ENCODE measurements around the gene OR5H15. TPM values are rescaled to one million over a fixed set of nuclear protein-coding genes. Genes with fewer than 3 reads are reported as not detected.

Gene OR5H15
- polyA plus RNA-seq, 1 donor from 2014 or later = not detected

- H4K20me1 ChIP-seq (ENCODE audit: insufficient read depth) = no peaks in the 10 kb centered on the region
- H3K36me3 ChIP-seq (ENCODE audit: insufficient read depth, low read length) = no peaks in the 10 kb centered on the region
- H3K27ac ChIP-seq (ENCODE audit: low read length) = no peak overlapping the region
- no peak overlapping the region for H3K9ac ChIP-seq (ENCODE audit: low read length)
- no peak overlapping the region for H3K4me2 ChIP-seq (ENCODE audit: low read length)
- no peaks in the 10 kb centered on the region for H3F3A ChIP-seq (ENCODE audit: insufficient read depth, low read length, poor library complexity, severe bottlenecking)
- no peaks in the 10 kb centered on the region for H3K27me3 ChIP-seq (ENCODE audit: insufficient read depth, low read depth, low read length)
- H3K79me2 ChIP-seq (replicated peaks; ENCODE audit: insufficient read depth, low read length) = no peaks in the 10 kb centered on the region
- H2AFZ ChIP-seq (ENCODE audit: low read depth, low read length) = no peak overlapping the region
- TF ChIP-seq MXI1 (conservative IDR thresholded peaks at IDR 0.05; ENCODE audit: poor library complexity, severe bottlenecking) (no peak), TAF1 (IDR thresholded peaks at IDR 0.05; ENCODE audit: low read depth) (no peak), SMC3 (conservative IDR thresholded peaks at IDR 0.05; ENCODE audit: poor library complexity) (no peak), POLR2AphosphoS5 (IDR thresholded peaks at IDR 0.05) (no peak)
- TF ChIP-seq, protein P1, sequence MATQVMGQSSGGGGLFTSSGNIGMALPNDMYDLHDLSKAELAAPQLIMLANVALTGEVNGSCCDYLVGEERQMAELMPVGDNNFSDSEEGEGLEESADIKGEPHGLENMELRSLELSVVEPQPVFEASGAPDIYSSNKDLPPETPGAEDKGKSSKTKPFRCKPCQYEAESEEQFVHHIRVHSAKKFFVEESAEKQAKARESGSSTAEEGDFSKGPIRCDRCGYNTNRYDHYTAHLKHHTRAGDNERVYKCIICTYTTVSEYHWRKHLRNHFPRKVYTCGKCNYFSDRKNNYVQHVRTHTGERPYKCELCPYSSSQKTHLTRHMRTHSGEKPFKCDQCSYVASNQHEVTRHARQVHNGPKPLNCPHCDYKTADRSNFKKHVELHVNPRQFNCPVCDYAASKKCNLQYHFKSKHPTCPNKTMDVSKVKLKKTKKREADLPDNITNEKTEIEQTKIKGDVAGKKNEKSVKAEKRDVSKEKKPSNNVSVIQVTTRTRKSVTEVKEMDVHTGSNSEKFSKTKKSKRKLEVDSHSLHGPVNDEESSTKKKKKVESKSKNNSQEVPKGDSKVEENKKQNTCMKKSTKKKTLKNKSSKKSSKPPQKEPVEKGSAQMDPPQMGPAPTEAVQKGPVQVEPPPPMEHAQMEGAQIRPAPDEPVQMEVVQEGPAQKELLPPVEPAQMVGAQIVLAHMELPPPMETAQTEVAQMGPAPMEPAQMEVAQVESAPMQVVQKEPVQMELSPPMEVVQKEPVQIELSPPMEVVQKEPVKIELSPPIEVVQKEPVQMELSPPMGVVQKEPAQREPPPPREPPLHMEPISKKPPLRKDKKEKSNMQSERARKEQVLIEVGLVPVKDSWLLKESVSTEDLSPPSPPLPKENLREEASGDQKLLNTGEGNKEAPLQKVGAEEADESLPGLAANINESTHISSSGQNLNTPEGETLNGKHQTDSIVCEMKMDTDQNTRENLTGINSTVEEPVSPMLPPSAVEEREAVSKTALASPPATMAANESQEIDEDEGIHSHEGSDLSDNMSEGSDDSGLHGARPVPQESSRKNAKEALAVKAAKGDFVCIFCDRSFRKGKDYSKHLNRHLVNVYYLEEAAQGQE (IDR thresholded peaks at IDR 0.05; ENCODE audit: borderline replicate concordance) = no peak
- no peaks in the 10 kb centered on the region for H3K9me3 ChIP-seq (ENCODE audit: low read length)
- H3K4me3 ChIP-seq (ENCODE audit: low read length) = no peak overlapping the region
- no peaks in the 10 kb centered on the region for H3K9me2 ChIP-seq (ENCODE audit: insufficient read depth, low read length)
These were observed 6.1 kb downstream of the OR5H15 start for GRCh38 chr3:98172621-98173020.

GRCh38 chr3:98180319-98180890 is 13.9 kb downstream of the OR5H15 start:
- H3K27me3 ChIP-seq (ENCODE audit: insufficient read depth, low read depth, low read length) = no peaks in the 10 kb centered on the region
- H4K20me1 ChIP-seq (ENCODE audit: insufficient read depth) = no peaks in the 10 kb centered on the region
- H3K9me2 ChIP-seq (ENCODE audit: insufficient read depth, low read length) = no peaks in the 10 kb centered on the region
- H3K4me2 ChIP-seq (ENCODE audit: low read length) = no peak overlapping the region
- H3K4me3 ChIP-seq (ENCODE audit: low read length) = no peak overlapping the region
- H3K27ac ChIP-seq (ENCODE audit: low read length) = no peak overlapping the region
- TF ChIP-seq SMC3 (conservative IDR thresholded peaks at IDR 0.05; ENCODE audit: poor library complexity) (no peak), MXI1 (conservative IDR thresholded peaks at IDR 0.05; ENCODE audit: poor library complexity, severe bottlenecking) (no peak), EP300 (conservative IDR thresholded peaks at IDR 0.05; ENCODE audit: poor library complexity, severe bottlenecking) (no peak), CTCF (IDR thresholded peaks at IDR 0.05; ENCODE audit: poor library complexity, severe bottlenecking) (no peak), EZH2 (IDR thresholded peaks at IDR 0.05; ENCODE audit: borderline replicate concordance, insufficient read depth, low read length, poor library complexity, severe bottlenecking) (no peak), TAF1 (IDR thresholded peaks at IDR 0.05; ENCODE audit: low read depth) (no peak), POLR2AphosphoS5 (IDR thresholded peaks at IDR 0.05) (no peak), RAD21 (conservative IDR thresholded peaks at IDR 0.05) (no peak)
- TF ChIP-seq, protein P1 (IDR thresholded peaks at IDR 0.05; ENCODE audit: borderline replicate concordance) = no peak
- H2AFZ ChIP-seq (ENCODE audit: low read depth, low read length) = no peak overlapping the region
- no peaks in the 10 kb centered on the region for H3K36me3 ChIP-seq (ENCODE audit: insufficient read depth, low read length)
- no peaks in the 10 kb centered on the region for H3K9me3 ChIP-seq (ENCODE audit: low read length)
- no peaks in the 10 kb centered on the region for H3F3A ChIP-seq (ENCODE audit: insufficient read depth, low read length, poor library complexity, severe bottlenecking)
- no peak overlapping the region for H3K9ac ChIP-seq (ENCODE audit: low read length)
- no peaks in the 10 kb centered on the region for H3K79me2 ChIP-seq (replicated peaks; ENCODE audit: insufficient read depth, low read length)
